GM23338 (cell line): ENCODE results near the gene PLA2G2A. TPM values are rescaled to one million over a fixed set of nuclear protein-coding genes. Genes with fewer than 3 reads are reported as not detected.
A peak's percentile ranks its signal among the peaks of the same experiment; 100 is the strongest.

Experiments used
- ATAC-seq: fragments of 200-7000 bp; cut with Tn5 transposase; 3 replicates; pipeline ENCODE4 v1.9.1; 2020
- DNase-seq: peaks from one replicate; pipeline ENCODE4 v3.0.0-alpha.2; 2015; ENCODE audit warnings: low spot score
- H2AFZ ChIP-seq: fragments of 200-600 bp; sonication (generic); 2 replicates; pipeline ENCODE4 v1.8.0; 2016; ENCODE audit warnings: antibody characterized with exemption, mild to moderate bottlenecking, moderate library complexity
- H3F3A ChIP-seq: fragments of 200-600 bp; sonication (generic); replicated peaks from 2 replicates; pipeline ENCODE4 v1.8.0; 2017; ENCODE audit warnings: antibody characterized with exemption, mixed run types, low read depth
- H3K27ac ChIP-seq: fragments of 200-600 bp; sonication (generic); 2 replicates; pipeline ENCODE4 v1.6.1; 2016; ENCODE audit warnings: low read depth
- H3K27me3 ChIP-seq: fragments of 200-600 bp; sonication (generic); 2 replicates; pipeline ENCODE4 v1.8.0; 2016; ENCODE audit warnings: mild to moderate bottlenecking, mixed run types, moderate library complexity; ENCODE audit not compliant: insufficient read depth
- H3K36me3 ChIP-seq: fragments of 200-600 bp; sonication (generic); 2 replicates; pipeline ENCODE4 v1.8.0; 2016; ENCODE audit warnings: mild to moderate bottlenecking; ENCODE audit not compliant: insufficient read depth
- H3K4me1 ChIP-seq: fragments of 200-600 bp; sonication (generic); 2 replicates; pipeline ENCODE4 v1.8.0; 2016; ENCODE audit warnings: mild to moderate bottlenecking, moderate library complexity; ENCODE audit not compliant: insufficient read depth
- H3K4me2 ChIP-seq: fragments of 200-600 bp; sonication (generic); 2 replicates; pipeline ENCODE4 v1.7.1; 2017; ENCODE audit warnings: mixed run types
- H3K4me3 ChIP-seq: fragments of 200-600 bp; sonication (generic); 2 replicates; pipeline ENCODE4 v1.6.1; 2016; ENCODE audit warnings: mixed run types
- H3K79me2 ChIP-seq: fragments of 200-600 bp; sonication (generic); replicated peaks from 2 replicates; pipeline ENCODE4 v1.8.0; 2017; ENCODE audit warnings: mild to moderate bottlenecking; ENCODE audit not compliant: insufficient read depth
- H3K9me2 ChIP-seq: fragments of 200-600 bp; sonication (generic); 2 replicates; pipeline ENCODE4 v1.8.0; 2017; ENCODE audit not compliant: insufficient read depth
- H4K20me1 ChIP-seq: fragments of 200-600 bp; sonication (generic); replicated peaks from 2 replicates; pipeline ENCODE4 v1.8.0; 2017; ENCODE audit warnings: mild to moderate bottlenecking; ENCODE audit not compliant: insufficient read depth
- H3K27ac Mint-ChIP-seq: 2 replicates; pipeline ENCODE4 v1.8.0; 2020; ENCODE audit warnings: inconsistent platforms, mild to moderate bottlenecking, moderate library complexity, mixed read lengths
- H3K27me3 Mint-ChIP-seq: 3 replicates; pipeline ENCODE4 v1.8.0; 2022; ENCODE audit warnings: low read depth, mild to moderate bottlenecking, moderate library complexity, mixed read lengths, inconsistent platforms; ENCODE audit not compliant: insufficient read depth, poor library complexity
- H3K36me3 Mint-ChIP-seq: 3 replicates; pipeline ENCODE4 v1.8.0; 2021; ENCODE audit warnings: low read depth, mild to moderate bottlenecking, inconsistent platforms, moderate library complexity, mixed read lengths
- H3K4me1 Mint-ChIP-seq: 3 replicates; pipeline ENCODE4 v1.8.0; 2020; ENCODE audit warnings: mild to moderate bottlenecking, inconsistent platforms, mixed read lengths
- H3K4me3 Mint-ChIP-seq: 3 replicates; pipeline ENCODE4 v1.8.0; 2021; ENCODE audit warnings: moderate library complexity, mild to moderate bottlenecking, inconsistent platforms, mixed read lengths
- H3K9me3 Mint-ChIP-seq: 3 replicates; pipeline ENCODE4 v1.8.0; 2020; ENCODE audit warnings: moderate library complexity, mild to moderate bottlenecking, inconsistent platforms, mixed read lengths
- CREB1 ChIP-seq: fragments of 250-450 bp; sonication (Bioruptor Pico); IDR thresholded peaks from 2 replicates; pipeline ENCODE4 v1.5.0; 2020; ENCODE audit warnings: low read depth, mild to moderate bottlenecking, moderate library complexity
- CTCF ChIP-seq, 2 experiments: fragments of 200-600 bp in 1 of 2; sonication (generic) in 1 of 2; conservative IDR thresholded peaks; 2 replicates each; pipeline versions ENCODE4 v1.5.1 to v1.6.1; 2016 to 2017; ENCODE audit warnings: antibody characterized with exemption in 2 of 2, low read depth in 2 of 2, mild to moderate bottlenecking in 2 of 2, moderate library complexity in 1 of 2
- EZH2 ChIP-seq: fragments of 200-600 bp; sonication (generic); IDR thresholded peaks from one replicate; pipeline ENCODE4 v1.8.0; 2017; ENCODE audit warnings: antibody characterized with exemption, mild to moderate bottlenecking, low read depth; ENCODE audit not compliant: unreplicated experiment
- NANOG ChIP-seq: IDR thresholded peaks from 2 replicates; pipeline ENCODE4 v1.6.1; 2016; ENCODE audit warnings: antibody characterized with exemption, borderline replicate concordance
- POLR2AphosphoS5 ChIP-seq: IDR thresholded peaks from 2 replicates; pipeline ENCODE4 v1.6.1; 2016; ENCODE audit warnings: antibody characterized with exemption, low read depth
- ZNF114 ChIP-seq: fragments of 250-450 bp; sonication (Bioruptor Pico); IDR thresholded peaks from 2 replicates; pipeline ENCODE4 v1.5.0; 2020; ENCODE audit warnings: mild to moderate bottlenecking, moderate library complexity
- ZNF331 ChIP-seq: fragments of 250-450 bp; sonication (Bioruptor Pico); IDR thresholded peaks from 2 replicates; pipeline ENCODE4 v1.5.0; 2020; ENCODE audit warnings: low read depth, mild to moderate bottlenecking, moderate library complexity
- polyA plus RNA-seq: library from polyadenylated mRNA; unstranded; fragments of >200 nt; fragmentation: Nextera tagmentation; extraction: Ambion mirVana; gene quantifications from 2 replicates; pipeline ENCODE4 v1.2.1, GENCODE V29; 2016
- total RNA-seq: library from RNA; depleted of rRNA; stranded (reverse); fragments of >200 nt; shearing (Covaris generic); gene quantifications from 2 replicates; pipeline ENCODE4 v1.2.3, GENCODE V29; 2014
- TF ChIP-seq, protein P1 (sequence below): IDR thresholded peaks from one replicate; pipeline ENCODE4 v1.6.1; 2018; ENCODE audit warnings: antibody characterized with exemption; ENCODE audit not compliant: unreplicated experiment
- TF ChIP-seq, protein P2 (sequence below): IDR thresholded peaks from 2 replicates; pipeline ENCODE4 v1.6.1; 2016; ENCODE audit warnings: antibody characterized with exemption

The PLA2G2A gene
- total and polyA plus RNA-seq, 2 experiments from 2014 or later, result 0.55 TPM; not detected in 1

- Mint-ChIP-seq H3K27me3 (peaks cover 9% of the 10 kb centered on the region), H3K4me1 (peaks cover 17% of the 10 kb centered on the region), H3K27ac (no peak overlapping the region), H3K9me3 (peaks cover 22% of the 10 kb centered on the region), H3K4me3 (no peak overlapping the region), H3K36me3 (peaks cover 12% of the 10 kb centered on the region)
- Histone ChIP-seq H3K4me1 (peaks cover 10% of the 10 kb centered on the region; the same call in 1 of the 2 replicates), H3K27ac (no peak overlapping the region), H4K20me1 (no peaks in the 10 kb centered on the region), H3K4me3 (no peak overlapping the region), H2AFZ (peak overlapping the region; percentile 52; the same call in 1 of the 2 replicates), H3K9me2 (peaks cover 7% of the 10 kb centered on the region; the same call in 1 of the 2 replicates), H3K79me2 (no peaks in the 10 kb centered on the region), H3K4me2 (no peak overlapping the region), H3F3A (no peaks in the 10 kb centered on the region), H3K36me3 (no peaks in the 10 kb centered on the region), H3K27me3 (no peaks in the 10 kb centered on the region)
- TF ChIP-seq, protein P1, sequence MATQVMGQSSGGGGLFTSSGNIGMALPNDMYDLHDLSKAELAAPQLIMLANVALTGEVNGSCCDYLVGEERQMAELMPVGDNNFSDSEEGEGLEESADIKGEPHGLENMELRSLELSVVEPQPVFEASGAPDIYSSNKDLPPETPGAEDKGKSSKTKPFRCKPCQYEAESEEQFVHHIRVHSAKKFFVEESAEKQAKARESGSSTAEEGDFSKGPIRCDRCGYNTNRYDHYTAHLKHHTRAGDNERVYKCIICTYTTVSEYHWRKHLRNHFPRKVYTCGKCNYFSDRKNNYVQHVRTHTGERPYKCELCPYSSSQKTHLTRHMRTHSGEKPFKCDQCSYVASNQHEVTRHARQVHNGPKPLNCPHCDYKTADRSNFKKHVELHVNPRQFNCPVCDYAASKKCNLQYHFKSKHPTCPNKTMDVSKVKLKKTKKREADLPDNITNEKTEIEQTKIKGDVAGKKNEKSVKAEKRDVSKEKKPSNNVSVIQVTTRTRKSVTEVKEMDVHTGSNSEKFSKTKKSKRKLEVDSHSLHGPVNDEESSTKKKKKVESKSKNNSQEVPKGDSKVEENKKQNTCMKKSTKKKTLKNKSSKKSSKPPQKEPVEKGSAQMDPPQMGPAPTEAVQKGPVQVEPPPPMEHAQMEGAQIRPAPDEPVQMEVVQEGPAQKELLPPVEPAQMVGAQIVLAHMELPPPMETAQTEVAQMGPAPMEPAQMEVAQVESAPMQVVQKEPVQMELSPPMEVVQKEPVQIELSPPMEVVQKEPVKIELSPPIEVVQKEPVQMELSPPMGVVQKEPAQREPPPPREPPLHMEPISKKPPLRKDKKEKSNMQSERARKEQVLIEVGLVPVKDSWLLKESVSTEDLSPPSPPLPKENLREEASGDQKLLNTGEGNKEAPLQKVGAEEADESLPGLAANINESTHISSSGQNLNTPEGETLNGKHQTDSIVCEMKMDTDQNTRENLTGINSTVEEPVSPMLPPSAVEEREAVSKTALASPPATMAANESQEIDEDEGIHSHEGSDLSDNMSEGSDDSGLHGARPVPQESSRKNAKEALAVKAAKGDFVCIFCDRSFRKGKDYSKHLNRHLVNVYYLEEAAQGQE, result no peak
- peak; percentile 25 to 33; a peak in 3 of 4 replicates for TF ChIP-seq CTCF (conservative IDR thresholded peaks at IDR 0.05; ENCODE audit: low read depth in 2 of 2)
- peak; percentile 74 for ATAC-seq
- DNase-seq, result peak; percentile 45
Measured at GRCh38 chr1:19957779-19958178, 21.6 kb downstream of the PLA2G2A start.

DNA sequence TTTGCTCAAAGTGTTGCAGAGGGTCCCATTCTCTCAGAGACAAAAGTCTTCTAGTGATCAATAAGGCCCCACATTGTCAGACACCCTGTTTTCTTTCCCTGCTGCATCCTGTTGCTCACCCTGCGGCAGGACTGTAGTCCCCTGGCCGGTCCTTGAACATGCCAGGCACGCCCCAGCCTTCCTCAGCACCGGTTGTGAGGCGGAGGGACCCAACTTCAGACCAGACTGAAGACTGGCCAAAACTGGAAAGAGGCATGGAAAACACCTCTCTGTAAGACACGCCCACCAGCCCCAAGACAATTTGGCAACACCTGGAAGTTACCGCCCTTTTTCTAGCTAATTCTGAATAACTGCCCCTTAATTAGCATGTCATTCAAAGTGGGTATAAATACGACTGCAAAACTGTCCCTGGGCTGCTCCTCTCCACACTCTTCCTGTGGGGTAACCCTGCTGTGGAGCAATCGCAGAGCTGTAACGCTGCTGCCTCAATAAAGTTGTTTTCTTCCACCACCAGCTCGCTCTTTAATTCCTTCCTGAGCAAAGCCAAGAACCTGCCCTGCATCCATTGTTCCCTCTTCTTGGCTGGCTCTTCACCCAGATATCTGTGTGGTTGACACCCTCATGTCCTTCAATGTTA lies 23.8 kb downstream of the PLA2G2A start:
- H3K36me3 Mint-ChIP-seq, result peaks cover 12% of the 10 kb centered on the region; the same call in 2 of the 3 replicates
- Histone ChIP-seq H3K4me1 (peaks cover 5% of the 10 kb centered on the region; the same call in 1 of the 2 replicates), H3F3A (no peaks in the 10 kb centered on the region), H3K79me2 (no peaks in the 10 kb centered on the region), H3K4me3 (no peak overlapping the region), H3K27ac (no peak overlapping the region), H3K4me2 (no peak overlapping the region), H2AFZ (peak overlapping the region; percentile 43; the same call in 1 of the 2 replicates), H3K27me3 (no peaks in the 10 kb centered on the region), H3K9me2 (peaks cover 7% of the 10 kb centered on the region; the same call in 1 of the 2 replicates), H4K20me1 (no peaks in the 10 kb centered on the region), H3K36me3 (no peaks in the 10 kb centered on the region)
- ATAC-seq (no peak), DNase-seq (peak; percentile 17)
- H3K4me3 Mint-ChIP-seq, result no peak overlapping the region
- H3K9me3 Mint-ChIP-seq, result peaks cover 16% of the 10 kb centered on the region
- peaks cover 16% of the 10 kb centered on the region; the same call in 2 of the 3 replicates for H3K4me1 Mint-ChIP-seq
- no peak overlapping the region for H3K27ac Mint-ChIP-seq
- peaks cover 8% of the 10 kb centered on the region for H3K27me3 Mint-ChIP-seq
- TF ChIP-seq ZNF331, result no peak
- TF ChIP-seq, protein P2, sequence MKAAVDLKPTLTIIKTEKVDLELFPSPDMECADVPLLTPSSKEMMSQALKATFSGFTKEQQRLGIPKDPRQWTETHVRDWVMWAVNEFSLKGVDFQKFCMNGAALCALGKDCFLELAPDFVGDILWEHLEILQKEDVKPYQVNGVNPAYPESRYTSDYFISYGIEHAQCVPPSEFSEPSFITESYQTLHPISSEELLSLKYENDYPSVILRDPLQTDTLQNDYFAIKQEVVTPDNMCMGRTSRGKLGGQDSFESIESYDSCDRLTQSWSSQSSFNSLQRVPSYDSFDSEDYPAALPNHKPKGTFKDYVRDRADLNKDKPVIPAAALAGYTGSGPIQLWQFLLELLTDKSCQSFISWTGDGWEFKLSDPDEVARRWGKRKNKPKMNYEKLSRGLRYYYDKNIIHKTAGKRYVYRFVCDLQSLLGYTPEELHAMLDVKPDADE, result no peak
- no peak for TF ChIP-seq POLR2AphosphoS5
- no peak for TF ChIP-seq CTCF (conservative IDR thresholded peaks at IDR 0.05; ENCODE audit: low read depth in 2 of 2)
- TF ChIP-seq, protein P1, result no peak
- no peak for TF ChIP-seq NANOG
- no peak for TF ChIP-seq ZNF114 (CRISPR knock-in tag)
- TF ChIP-seq EZH2, result no peak
- TF ChIP-seq CREB1 (CRISPR knock-in tag), result no peak
